Activated CD4-positive, alpha-beta T cell treated with anti-CD3 and anti-CD28 coated beads, Interleukin-2, amount 50 U/mL, for 48 hours (primary cell): ENCODE measurements around the gene EZH1.
A peak's percentile ranks its signal among the peaks of the same experiment; 100 is the strongest.
"Not testable (repeated sequence)": the region's sequence is repeated elsewhere in the genome, so short reads cannot be mapped to it uniquely, and the experiment has no call there.

ENCODE experiments used
- DNase-seq, 2 experiments: peaks; one replicate each; pipeline ENCODE4 v3.0.0-alpha.2; 2020

EZH1 gene

GRCh38 chr17:42769964-42770363 is 25.1 kb upstream of the EZH1 start:
- not testable (repeated sequence) for DNase-seq

GRCh38 chr17:42768006-42768405 is 23.2 kb upstream of the EZH1 start:
- DNase-seq = not testable (repeated sequence)

GRCh38 chr17:42767512-42767911 is 22.7 kb upstream of the EZH1 start:
- DNase-seq = no peak

GRCh38 chr17:42766124-42766523 is 21.3 kb upstream of the EZH1 start:
- DNase-seq = no peak

- DNase-seq = no peak
Observed at GRCh38 chr17:42761638-42762037, 16.8 kb upstream of the EZH1 start.

- DNase-seq = no peak
Observed at GRCh38 chr17:42760652-42761581, 16.1 kb upstream of the EZH1 start, which contains the start of gene RAMP2. Gene RAMP2, plus strand, starts transcription at chr17:42761227. Its CDS starts 35 bp downstream, at chr17:42761262.

GRCh38 chr17:42759982-42760651 is 15.3 kb upstream of the EZH1 start:
- DNase-seq = no peak

- DNase-seq = no peak
Observed at GRCh38 chr17:42754782-42755181, 9.9 kb upstream of the EZH1 start.

GRCh38 chr17:42751628-42752027 is 6.8 kb upstream of the EZH1 start:
- DNase-seq = no peak

- no peak for DNase-seq
Observed at GRCh38 chr17:42750739-42751344, 6.0 kb upstream of the EZH1 start.

- no peak for DNase-seq
Observed at GRCh38 chr17:42748908-42749798, 4.3 kb upstream of the EZH1 start.

GRCh38 chr17:42748202-42748907 is 3.5 kb upstream of the EZH1 start:
- DNase-seq = no peak

GRCh38 chr17:42744283-42744805 is 496 bp downstream of the EZH1 start:
- peak; percentile 76 to 80 for DNase-seq

GRCh38 chr17:42743595-42744282 is 1.1 kb downstream of the EZH1 start:
- no peak for DNase-seq

- DNase-seq = not testable (repeated sequence)
Observed at GRCh38 chr17:42742916-42743315, 1.9 kb downstream of the EZH1 start.

- DNase-seq = no peak
Observed at GRCh38 chr17:42740699-42741098, 4.1 kb downstream of the EZH1 start.

GRCh38 chr17:42725143-42725542 is 19.7 kb downstream of the EZH1 start:
- DNase-seq = no peak

- DNase-seq = no peak
Observed at GRCh38 chr17:42723636-42724035, 21.2 kb downstream of the EZH1 start.

- no peak for DNase-seq
Observed at GRCh38 chr17:42720996-42721583, 23.8 kb downstream of the EZH1 start.

- DNase-seq = no peak
Observed at GRCh38 chr17:42709561-42709960, 35.3 kb downstream of the EZH1 start.

- DNase-seq = no peak
Observed at GRCh38 chr17:42708588-42708987, 36.3 kb downstream of the EZH1 start.
